Naive B cell (primary cell): ENCODE results near the gene CAPNS1. TPM values are rescaled to one million over a fixed set of nuclear protein-coding genes. Genes with fewer than 3 reads are reported as not detected.
A peak's percentile ranks its signal among the peaks of the same experiment; 100 is the strongest.
"Not testable (repeated sequence)": the region's sequence is repeated elsewhere in the genome, so short reads cannot be mapped to it uniquely, and the experiment has no call there.

ENCODE experiments used
- ATAC-seq, 2 donors: fragments of 150-1000 bp; cut with Tn5 transposase; 2 replicates each; pipeline ENCODE4 v1.10.0; 2021; ENCODE audit warnings: low read depth in 2 of 2, mild to moderate bottlenecking in 2 of 2, moderate library complexity in 2 of 2
- DNase-seq: peaks from one replicate; pipeline ENCODE4 v3.0.0; 2022
- H3K27ac Mint-ChIP-seq, 6 donors: one replicate each; pipeline ENCODE4 v1.8.0; 2020 to 2022; ENCODE audit warnings: mild to moderate bottlenecking in 6 of 6, mixed read lengths in 6 of 6, moderate library complexity in 5 of 6, inconsistent platforms in 2 of 6
- H3K27me3 Mint-ChIP-seq, 3 donors: one replicate each; pipeline ENCODE4 v1.8.0; 2021 to 2022; ENCODE audit warnings: mixed read lengths in 3 of 3, mild to moderate bottlenecking in 1 of 3
- H3K36me3 Mint-ChIP-seq, 2 donors: one replicate each; pipeline ENCODE4 v1.8.0; 2020 to 2022; ENCODE audit warnings: mixed read lengths in 2 of 2, inconsistent platforms in 1 of 2, mild to moderate bottlenecking in 1 of 2
- H3K4me1 Mint-ChIP-seq, 3 donors: one replicate each; pipeline ENCODE4 v1.8.0; 2020 to 2022; ENCODE audit warnings: mixed read lengths in 3 of 3, inconsistent platforms in 1 of 3, mild to moderate bottlenecking in 1 of 3, moderate library complexity in 1 of 3
- H3K4me3 Mint-ChIP-seq, 8 donors: one replicate each; pipeline ENCODE4 v1.8.0; 2020 to 2022; ENCODE audit warnings: mild to moderate bottlenecking in 8 of 8, mixed read lengths in 8 of 8, moderate library complexity in 8 of 8, inconsistent platforms in 2 of 8
- H3K9me3 Mint-ChIP-seq, 7 donors: one replicate each; pipeline ENCODE4 v1.8.0; 2020 to 2022; ENCODE audit warnings: mixed read lengths in 7 of 7, mild to moderate bottlenecking in 5 of 7, inconsistent platforms in 2 of 7, moderate library complexity in 1 of 7
- polyA plus RNA-seq, 6 donors: library from polyadenylated mRNA; unstranded; fragments of 300-500 nt; fragmentation: Illumina TruSeq; gene quantifications; one replicate each; pipeline ENCODE4 v1.2.3, GENCODE V29; 2021; ENCODE audit warnings: low read depth in 6 of 6

CAPNS1 gene
- polyA plus RNA-seq, 6 donors from 2014 or later = 93.5 to 156 (median 111) TPM

DNA sequence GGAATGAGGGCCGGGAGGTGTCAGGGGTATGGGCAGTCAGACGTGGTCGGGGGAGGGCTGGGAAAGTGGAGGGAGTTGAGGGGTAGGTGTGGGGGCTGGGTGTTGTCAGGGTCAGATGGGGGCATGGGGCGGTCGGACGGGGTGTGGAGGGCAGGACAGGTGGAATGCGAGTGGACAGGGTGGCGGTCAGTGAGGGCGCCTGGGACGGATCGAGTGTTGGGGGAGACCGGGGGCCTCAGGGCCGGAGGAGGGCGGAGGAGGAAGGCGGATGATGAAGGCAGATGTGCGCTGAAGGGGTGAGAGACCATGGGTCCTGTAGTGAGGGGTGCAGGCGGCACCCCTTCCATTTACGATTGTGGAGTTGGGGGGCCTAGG lies 18.9 kb upstream of the CAPNS1 start:
- no peak for ATAC-seq
- Mint-ChIP-seq H3K27me3 (no peaks in the 10 kb centered on the region), H3K36me3 (peaks cover 5 to 17% of the 10 kb centered on the region in 2 donors), H3K4me1 (peaks cover 25 to 42% (median 28%) of the 10 kb centered on the region in 3 donors), H3K27ac (no peak overlapping the region), H3K9me3 (no peaks in the 10 kb centered on the region), H3K4me3 (peak overlapping the region in 1 of 8 donors; percentile 12)
- DNase-seq = no peak

DNA sequence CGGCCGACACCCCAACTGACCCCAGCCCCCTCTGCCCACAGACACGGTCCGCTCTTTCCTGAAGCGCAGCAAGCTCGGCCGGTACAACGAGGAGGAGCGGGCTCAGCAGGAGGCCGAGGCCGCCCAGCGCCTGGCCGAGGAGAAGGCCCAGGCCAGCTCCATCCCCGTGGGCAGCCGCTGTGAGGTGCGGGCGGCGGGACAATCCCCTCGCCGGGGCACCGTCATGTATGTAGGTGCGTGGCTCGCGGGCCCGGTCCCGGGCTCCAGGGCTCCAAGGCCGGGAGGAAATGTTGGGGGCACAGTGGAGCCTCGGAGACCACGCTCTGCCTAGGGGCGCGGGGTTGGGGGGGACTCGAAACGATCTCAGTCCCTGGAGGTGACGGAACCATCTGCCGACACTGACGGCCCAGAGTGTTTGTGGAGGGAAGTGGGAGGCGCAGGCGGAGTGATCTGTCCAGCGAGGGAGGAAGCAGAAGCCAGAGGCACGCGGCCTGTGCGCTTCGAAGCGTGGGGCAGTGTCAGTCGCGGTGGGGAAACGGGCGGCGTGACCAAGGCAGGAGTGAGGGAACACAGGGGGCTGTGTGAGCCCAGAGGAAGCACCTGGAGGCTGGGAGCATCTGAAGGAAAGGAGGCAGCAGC lies 18.3 kb upstream of the CAPNS1 start:
- Mint-ChIP-seq H3K27ac (peak overlapping the region in 1 of 6 donors; percentile 39), H3K27me3 (no peaks in the 10 kb centered on the region), H3K4me1 (peaks cover 21 to 36% (median 22%) of the 10 kb centered on the region in 3 donors), H3K36me3 (peaks cover 5 to 17% of the 10 kb centered on the region in 2 donors), H3K4me3 (no peak overlapping the region), H3K9me3 (no peaks in the 10 kb centered on the region)
- DNase-seq (no peak), ATAC-seq (no peak)

DNA sequence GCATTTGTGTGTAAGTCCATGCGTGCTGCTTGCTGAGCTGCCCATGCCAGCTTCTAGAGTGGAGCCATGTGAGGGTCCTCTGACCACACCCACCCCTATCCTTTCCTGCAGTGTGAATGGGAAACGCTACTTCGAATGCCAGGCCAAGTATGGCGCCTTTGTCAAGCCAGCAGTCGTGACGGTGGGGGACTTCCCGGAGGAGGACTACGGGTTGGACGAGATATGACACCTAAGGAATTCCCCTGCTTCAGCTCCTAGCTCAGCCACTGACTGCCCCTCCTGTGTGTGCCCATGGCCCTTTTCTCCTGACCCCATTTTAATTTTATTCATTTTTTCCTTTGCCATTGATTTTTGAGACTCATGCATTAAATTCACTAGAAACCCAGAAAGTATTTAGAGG lies 14.3 kb upstream of the CAPNS1 start:
- peak overlapping the region in 3 of 8 donors; percentile 25 to 58 (median 47) for H3K4me3 Mint-ChIP-seq
- DNase-seq (no peak), ATAC-seq (no peak)
- no peaks in the 10 kb centered on the region for H3K27me3 Mint-ChIP-seq
- no peaks in the 10 kb centered on the region for H3K9me3 Mint-ChIP-seq
- H3K36me3 Mint-ChIP-seq = no peaks in the 10 kb centered on the region
- H3K4me1 Mint-ChIP-seq = peaks cover 10 to 19% (median 18%) of the 10 kb centered on the region in 3 donors
- peak overlapping the region in 2 of 6 donors; percentile 21 to 62 for H3K27ac Mint-ChIP-seq

DNA sequence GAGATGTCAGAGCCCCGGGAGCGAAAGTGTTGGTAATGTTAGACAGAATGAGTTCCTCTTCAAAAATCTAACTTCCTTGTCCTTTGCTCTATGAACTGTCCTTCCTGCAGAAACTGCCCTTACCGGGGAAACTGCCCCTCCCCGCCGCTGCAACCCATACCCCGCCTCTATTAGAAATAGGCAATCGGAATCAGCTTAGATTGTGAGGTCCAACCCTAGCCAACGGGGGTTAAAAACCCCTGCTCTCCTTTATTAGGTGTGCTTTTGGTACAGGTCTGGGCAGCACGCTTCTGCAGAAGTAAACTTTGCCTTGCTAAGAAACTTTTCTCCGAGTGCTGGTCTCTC lies 11.5 kb upstream of the CAPNS1 start:
- Mint-ChIP-seq H3K4me1 (peaks cover 4 to 17% (median 15%) of the 10 kb centered on the region in 3 donors), H3K36me3 (no peaks in the 10 kb centered on the region), H3K27ac (peak overlapping the region; percentile 82 to 98 (median 93)), H3K4me3 (peak overlapping the region; percentile 85 to 98 (median 96)), H3K27me3 (no peaks in the 10 kb centered on the region), H3K9me3 (no peaks in the 10 kb centered on the region)
- ATAC-seq = peak; percentile 21 to 31
- no peak for DNase-seq

DNA sequence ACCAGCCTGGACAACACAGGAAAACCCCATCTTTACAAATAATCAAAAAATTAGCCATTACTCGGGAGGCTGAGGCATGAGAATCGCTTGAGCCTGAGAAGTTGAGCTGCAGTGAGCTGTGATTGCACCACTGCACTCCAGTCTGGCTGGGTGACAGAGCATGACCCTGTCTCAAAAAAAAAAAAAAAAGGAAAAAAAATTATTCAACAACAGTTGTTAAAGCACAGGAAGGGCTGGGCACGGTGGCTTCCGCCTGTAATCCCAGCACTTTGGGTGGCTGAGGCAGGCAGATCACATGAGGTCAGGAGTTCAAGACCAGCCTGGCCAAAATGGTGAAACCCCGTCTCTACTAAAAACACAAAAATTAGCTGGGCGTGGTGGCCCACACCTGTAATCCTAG lies 8.6 kb upstream of the CAPNS1 start:
- DNase-seq, H3K36me3 Mint-ChIP-seq, H3K27ac Mint-ChIP-seq, H3K9me3 Mint-ChIP-seq, ATAC-seq: not testable (repeated sequence)
- H3K4me1 Mint-ChIP-seq = peaks cover 4 to 17% (median 15%) of the 10 kb centered on the region in 3 donors
- peaks cover 0 to 11% (median 7%) of the 10 kb centered on the region in 3 donors for H3K27me3 Mint-ChIP-seq
- H3K4me3 Mint-ChIP-seq = peak overlapping the region in 1 of 8 donors; percentile 71

DNA sequence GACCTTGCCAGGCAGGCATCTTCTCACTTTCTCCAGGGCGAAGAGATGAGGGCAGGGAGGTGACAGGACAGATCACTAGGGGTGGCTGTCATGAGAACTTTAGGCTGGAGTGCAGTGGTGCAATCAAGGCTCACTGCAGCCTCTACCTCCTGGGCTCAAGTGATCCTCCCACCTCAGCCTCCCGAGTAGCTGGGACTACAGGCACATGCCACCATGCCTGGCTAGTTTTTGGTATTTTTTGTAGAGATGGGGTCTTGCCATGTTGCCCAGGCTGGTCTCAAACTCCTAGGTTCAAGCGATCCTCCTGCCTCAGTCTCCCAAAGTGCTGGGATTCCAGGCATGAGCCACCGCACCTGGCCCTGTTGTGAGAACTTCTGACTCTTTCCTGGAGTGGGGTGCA lies 5.0 kb upstream of the CAPNS1 start:
- not testable (repeated sequence) for DNase-seq, H3K4me3 Mint-ChIP-seq, ATAC-seq, H3K4me1 Mint-ChIP-seq, H3K27ac Mint-ChIP-seq, H3K9me3 Mint-ChIP-seq, H3K36me3 Mint-ChIP-seq
- H3K27me3 Mint-ChIP-seq = peaks cover 0 to 11% (median 7%) of the 10 kb centered on the region in 3 donors

DNA sequence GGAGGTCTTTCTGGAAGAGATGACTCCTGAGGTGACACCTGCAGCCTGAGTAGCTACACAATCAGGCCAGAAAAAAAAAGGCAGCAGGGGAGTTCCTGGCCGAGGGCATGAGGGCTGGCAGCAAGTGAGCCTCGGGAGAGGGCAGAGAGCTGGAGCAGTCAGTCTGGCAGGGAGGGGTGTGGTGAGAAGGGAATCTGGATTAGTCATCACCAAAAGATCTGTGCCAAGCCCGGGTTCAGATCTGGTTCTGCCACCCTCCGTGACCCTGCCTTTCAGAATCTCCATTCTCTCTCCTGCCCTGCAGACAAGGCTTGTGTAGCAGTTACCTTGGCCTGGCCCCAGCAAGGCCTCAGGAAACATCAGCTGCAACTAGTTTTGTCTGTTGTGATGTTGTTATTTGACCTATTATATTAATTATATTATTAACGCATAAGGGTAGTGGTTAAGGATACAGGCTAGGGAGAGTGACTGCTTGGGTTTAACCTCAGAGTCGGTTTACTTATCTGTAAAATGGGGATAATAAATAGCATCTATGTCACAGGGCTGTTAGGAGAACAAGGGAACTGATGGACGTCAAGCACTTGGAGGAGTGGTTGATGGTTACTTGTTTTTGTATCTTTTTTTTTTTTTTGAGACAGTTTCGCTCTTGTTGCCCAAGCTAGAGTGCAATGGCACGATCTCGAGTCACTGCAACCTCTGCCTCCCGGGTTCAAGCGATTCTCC lies 2.7 kb upstream of the CAPNS1 start:
- H3K4me1 Mint-ChIP-seq = peaks cover 9 to 11% (median 10%) of the 10 kb centered on the region in 3 donors
- peaks cover 0 to 11% (median 7%) of the 10 kb centered on the region in 3 donors for H3K27me3 Mint-ChIP-seq
- H3K9me3 Mint-ChIP-seq = peaks cover 0 to 5% (median 0%) of the 10 kb centered on the region in 7 donors
- ATAC-seq (no peak), DNase-seq (no peak)
- H3K27ac Mint-ChIP-seq = peak overlapping the region in 2 of 6 donors; percentile 25 to 32
- peaks cover 4 to 10% of the 10 kb centered on the region in 2 donors for H3K36me3 Mint-ChIP-seq
- H3K4me3 Mint-ChIP-seq = peak overlapping the region in 3 of 8 donors; percentile 4 to 74 (median 50)

DNA sequence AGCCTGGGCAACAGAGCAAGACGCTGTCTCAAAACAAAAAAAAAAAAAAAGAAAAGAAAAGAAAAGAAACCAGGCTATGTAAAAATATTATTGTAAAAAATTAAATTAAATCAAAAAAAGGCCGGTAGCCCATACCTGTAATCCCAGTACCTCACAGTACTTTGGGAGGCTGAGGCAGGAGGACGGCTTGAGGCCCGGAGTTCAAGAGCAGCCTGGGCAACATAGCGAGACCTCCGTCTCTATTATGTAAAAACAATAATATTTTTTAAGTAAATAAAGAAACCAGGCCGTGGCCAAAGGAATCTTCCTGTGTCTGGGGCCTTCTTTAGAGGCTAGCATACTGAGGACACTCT lies 770 bp upstream of the CAPNS1 start:
- Mint-ChIP-seq H3K27ac (peak overlapping the region in 4 of 6 donors; percentile 53 to 96 (median 90)), H3K27me3 (peaks cover 0 to 11% (median 7%) of the 10 kb centered on the region in 3 donors), H3K4me1 (peaks cover 10 to 16% (median 15%) of the 10 kb centered on the region in 3 donors), H3K36me3 (peaks cover 8 to 18% of the 10 kb centered on the region in 2 donors), H3K4me3 (peak overlapping the region; percentile 89 to 99 (median 96)), H3K9me3 (peaks cover 0 to 5% (median 0%) of the 10 kb centered on the region in 7 donors)
- DNase-seq (no peak), ATAC-seq (no peak)

DNA sequence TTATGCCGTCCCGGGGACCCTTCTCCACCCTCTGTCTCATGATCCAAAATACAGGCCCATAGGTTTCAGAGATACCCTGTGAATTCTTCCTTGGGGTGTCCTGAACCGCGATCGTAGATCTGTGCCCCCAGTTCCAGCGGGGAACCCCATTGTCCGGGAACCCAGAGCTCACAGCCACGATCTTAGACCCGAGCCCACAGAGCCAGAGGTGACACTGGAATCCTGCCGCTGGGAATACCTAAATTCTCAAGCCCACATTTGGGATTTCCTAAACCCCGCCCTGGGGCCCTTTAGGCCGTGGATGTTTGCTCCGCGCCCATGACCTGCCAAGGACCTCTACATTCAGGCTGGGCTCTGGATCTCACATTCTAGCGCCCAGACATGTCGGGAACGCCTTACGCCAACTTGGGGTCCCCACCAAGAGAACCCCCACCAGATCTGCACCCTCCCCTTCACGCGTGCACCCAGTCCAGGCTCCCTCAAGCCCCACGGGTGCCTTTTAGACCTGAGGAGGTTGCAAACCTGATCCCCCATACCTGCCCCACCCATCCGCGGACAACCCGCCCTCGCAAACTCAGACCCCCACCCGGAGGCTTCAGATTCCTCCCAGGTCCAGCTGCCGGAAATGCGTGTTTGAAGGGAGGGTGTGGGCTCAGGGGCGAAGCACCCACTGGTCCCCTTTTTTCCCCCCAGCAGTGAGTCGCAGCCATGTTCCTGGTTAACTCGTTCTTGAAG lies 605 bp downstream of the CAPNS1 start:
- Mint-ChIP-seq H3K27ac (peak overlapping the region; percentile 84 to 98 (median 92)), H3K9me3 (peaks cover 0 to 5% (median 0%) of the 10 kb centered on the region in 7 donors), H3K36me3 (peaks cover 8 to 18% of the 10 kb centered on the region in 2 donors), H3K27me3 (peaks cover 0 to 5% (median under 1%) of the 10 kb centered on the region in 3 donors), H3K4me3 (peak overlapping the region; percentile 89 to 99 (median 96)), H3K4me1 (peaks cover 10 to 16% (median 15%) of the 10 kb centered on the region in 3 donors)
- DNase-seq (peak; percentile 62), ATAC-seq (peak; percentile 29 to 31)

DNA sequence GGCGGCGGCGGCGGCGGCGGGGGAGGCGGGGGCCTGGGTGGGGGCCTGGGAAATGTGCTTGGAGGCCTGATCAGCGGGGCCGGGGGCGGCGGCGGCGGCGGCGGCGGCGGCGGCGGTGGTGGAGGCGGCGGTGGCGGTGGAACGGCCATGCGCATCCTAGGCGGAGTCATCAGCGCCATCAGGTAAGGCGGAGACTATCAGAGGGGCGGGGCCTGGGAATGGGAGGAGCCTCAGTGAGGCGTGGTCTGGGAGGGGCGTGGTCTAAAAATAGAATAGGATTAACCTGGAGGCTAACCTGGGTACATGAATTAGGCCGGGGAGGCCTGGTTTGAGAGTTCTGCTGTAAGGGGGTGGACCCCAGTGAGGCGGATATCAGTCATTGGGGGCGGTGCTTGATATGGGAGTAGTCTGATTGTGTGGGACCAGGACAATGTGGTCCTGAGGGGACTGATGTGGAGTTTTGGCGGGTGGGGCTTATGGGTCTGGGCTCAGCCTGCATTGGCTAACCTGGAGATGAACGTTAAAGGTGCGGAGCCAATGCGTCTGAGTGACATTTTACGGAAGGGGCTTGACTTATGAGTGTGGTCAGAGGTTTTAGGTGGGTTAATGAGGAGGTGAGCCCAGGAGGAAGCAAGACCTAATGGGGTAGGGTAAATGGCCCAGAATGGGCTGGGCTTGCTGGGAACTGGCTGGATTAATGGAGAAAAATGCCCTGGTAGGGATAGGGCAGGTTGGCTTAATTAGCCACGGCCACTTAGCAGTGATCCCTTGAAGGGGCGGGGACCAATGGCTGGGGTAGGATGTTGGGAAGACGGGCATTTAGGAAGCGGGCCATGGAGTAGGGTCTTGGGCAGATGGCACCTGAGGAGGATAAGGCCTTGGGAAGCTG lies 1.4 kb downstream of the CAPNS1 start:
- peak overlapping the region; percentile 85 to 96 (median 92) for H3K27ac Mint-ChIP-seq
- no peaks in the 10 kb centered on the region for H3K27me3 Mint-ChIP-seq
- peak overlapping the region; percentile 89 to 99 (median 96) for H3K4me3 Mint-ChIP-seq

DNA sequence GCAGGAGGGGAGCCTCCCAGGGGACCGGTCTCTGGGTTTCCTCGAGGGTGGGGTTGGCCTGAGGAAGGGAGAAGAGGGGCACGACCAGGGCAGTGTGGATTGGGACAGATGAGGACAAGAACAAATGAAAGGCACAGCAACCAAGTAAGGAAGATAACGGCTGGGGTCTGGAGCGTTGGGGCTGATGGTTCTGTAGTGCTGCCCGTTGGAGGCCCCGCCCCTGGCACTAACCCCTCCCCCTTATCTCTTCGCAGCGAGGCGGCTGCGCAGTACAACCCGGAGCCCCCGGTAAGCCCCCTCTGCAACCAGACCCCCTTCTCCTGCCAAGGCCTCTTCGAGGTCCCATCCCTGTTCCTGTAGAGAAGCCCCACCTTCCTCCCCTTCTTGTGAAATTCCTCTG lies 2.2 kb downstream of the CAPNS1 start:
- H3K27ac Mint-ChIP-seq = peak overlapping the region in 2 of 6 donors; percentile 57 to 81
- H3K36me3 Mint-ChIP-seq = peaks cover 8 to 29% of the 10 kb centered on the region in 2 donors
- peaks cover 0 to 5% (median 0%) of the 10 kb centered on the region in 7 donors for H3K9me3 Mint-ChIP-seq
- H3K4me3 Mint-ChIP-seq = peak overlapping the region in 4 of 8 donors; percentile 55 to 99 (median 96)
- peaks cover 10 to 21% (median 15%) of the 10 kb centered on the region in 3 donors for H3K4me1 Mint-ChIP-seq
- no peaks in the 10 kb centered on the region for H3K27me3 Mint-ChIP-seq
- no peak for ATAC-seq
- DNase-seq = no peak

More for the DNA sequence above, 1.4 kb downstream of the CAPNS1 start:
- peak; percentile 65 to 71 for ATAC-seq
- H3K36me3 Mint-ChIP-seq = peaks cover 8 to 21% of the 10 kb centered on the region in 2 donors
- H3K4me1 Mint-ChIP-seq = peaks cover 10 to 18% (median 15%) of the 10 kb centered on the region in 3 donors
- H3K9me3 Mint-ChIP-seq = peaks cover 0 to 5% (median 0%) of the 10 kb centered on the region in 7 donors
- peak; percentile 85 for DNase-seq

DNA sequence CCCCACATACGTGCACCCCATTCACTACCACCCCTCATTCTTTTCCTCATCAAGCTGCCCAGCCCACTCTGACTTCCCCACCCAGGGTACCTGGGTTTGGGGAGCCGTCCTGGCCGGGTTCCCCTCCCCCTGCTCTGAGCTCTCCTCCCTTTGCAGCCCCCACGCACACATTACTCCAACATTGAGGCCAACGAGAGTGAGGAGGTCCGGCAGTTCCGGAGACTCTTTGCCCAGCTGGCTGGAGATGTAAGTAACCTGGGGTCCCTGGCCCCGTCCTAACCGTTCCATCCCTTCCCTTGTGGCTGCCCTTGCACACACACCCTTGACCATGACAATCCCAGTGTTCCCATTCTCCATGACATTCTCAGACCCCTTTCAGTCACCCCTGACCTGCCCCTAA lies 2.6 kb downstream of the CAPNS1 start:
- Mint-ChIP-seq H3K9me3 (peaks cover 0 to 5% (median 0%) of the 10 kb centered on the region in 7 donors), H3K36me3 (peaks cover 8 to 33% of the 10 kb centered on the region in 2 donors), H3K27me3 (no peaks in the 10 kb centered on the region)

More for the DNA sequence above, 2.6 kb downstream of the CAPNS1 start:
- DNase-seq = no peak
- peak overlapping the region in 6 of 8 donors; percentile 29 to 99 (median 56) for H3K4me3 Mint-ChIP-seq
- peak overlapping the region in 2 of 6 donors; percentile 57 to 60 for H3K27ac Mint-ChIP-seq
- no peak for ATAC-seq
- peaks cover 10 to 24% (median 15%) of the 10 kb centered on the region in 3 donors for H3K4me1 Mint-ChIP-seq
